ENCODE results near the gene DCP1A.
"Not testable (repeated sequence)": the region's sequence is repeated elsewhere in the genome, so short reads cannot be mapped to it uniquely, and the experiment has no call there.

DCP1A gene

DNA sequence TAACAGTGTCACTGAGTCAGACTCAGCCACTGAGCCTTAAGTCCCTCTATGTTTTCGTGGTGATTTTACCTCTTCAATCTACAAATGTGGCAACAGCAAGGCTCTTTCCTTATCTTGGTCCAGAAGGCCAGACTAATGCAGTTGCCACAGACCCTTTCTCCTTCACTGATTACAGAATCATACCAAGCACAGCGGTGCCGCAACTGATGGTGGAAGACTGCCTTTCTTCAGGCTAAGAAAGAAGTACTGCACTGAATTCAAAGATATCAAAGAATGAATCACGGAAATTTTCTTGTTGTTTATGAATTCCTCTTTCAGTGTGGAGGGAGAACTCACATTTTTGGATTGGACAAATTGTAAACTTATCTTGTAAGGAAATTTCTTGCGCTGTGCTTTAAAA, 18.6 kb downstream of the DCP1A start:
- no peak for DNase-seq (ENCODE audit: low spot score)

- not testable (repeated sequence) for DNase-seq (ENCODE audit: low spot score)
These were observed 19.4 kb downstream of the DCP1A start for GRCh38 chr3:53327986-53328385.

DNA sequence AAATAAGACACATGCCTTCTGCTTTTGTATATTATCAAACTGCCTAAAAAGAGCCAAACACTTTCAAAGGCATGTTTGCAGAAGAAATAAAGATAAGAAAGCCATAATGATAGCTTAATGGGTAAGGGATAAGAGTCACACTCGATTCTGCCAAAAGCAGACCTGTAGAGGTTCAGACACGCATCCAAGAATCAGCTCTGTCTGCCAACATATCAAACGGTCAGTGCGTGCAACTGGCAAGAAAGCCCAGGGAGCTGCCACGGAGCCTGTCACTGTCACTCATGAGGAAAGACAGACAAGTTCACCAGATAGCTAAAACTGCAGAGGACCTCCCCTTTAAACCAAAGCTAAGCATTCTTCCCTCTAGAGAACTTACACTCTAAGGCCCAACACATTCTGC, 23.2 kb downstream of the DCP1A start:
- no peak for DNase-seq (ENCODE audit: low spot score)

- DNase-seq (ENCODE audit: low spot score), result peak; percentile 45
These were observed 26.6 kb downstream of the DCP1A start for GRCh38 chr3:53320697-53321096.

- DNase-seq (ENCODE audit: low spot score), result no peak
These were observed 28.8 kb downstream of the DCP1A start for GRCh38 chr3:53318522-53318921.

DNA sequence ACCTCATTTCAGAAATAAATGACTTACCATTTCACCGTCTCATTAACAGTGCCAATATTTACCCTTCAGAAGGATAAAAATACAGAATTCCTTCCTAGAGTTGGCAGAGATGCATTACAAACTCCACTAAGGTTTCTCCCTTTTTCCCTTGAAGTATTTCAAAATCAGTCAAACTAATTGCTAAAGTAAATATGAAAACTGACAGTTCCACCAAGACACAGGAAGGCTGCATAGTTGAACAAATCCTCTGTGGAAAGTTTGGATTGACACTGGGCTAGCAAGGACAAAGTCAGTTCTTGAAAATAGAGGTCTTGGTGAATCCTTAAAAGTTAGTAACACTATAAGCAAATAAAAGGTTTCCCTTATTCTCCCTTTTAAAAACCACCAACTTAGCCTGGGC, 34.5 kb downstream of the DCP1A start:
- DNase-seq (ENCODE audit: low spot score), result no peak

DNA sequence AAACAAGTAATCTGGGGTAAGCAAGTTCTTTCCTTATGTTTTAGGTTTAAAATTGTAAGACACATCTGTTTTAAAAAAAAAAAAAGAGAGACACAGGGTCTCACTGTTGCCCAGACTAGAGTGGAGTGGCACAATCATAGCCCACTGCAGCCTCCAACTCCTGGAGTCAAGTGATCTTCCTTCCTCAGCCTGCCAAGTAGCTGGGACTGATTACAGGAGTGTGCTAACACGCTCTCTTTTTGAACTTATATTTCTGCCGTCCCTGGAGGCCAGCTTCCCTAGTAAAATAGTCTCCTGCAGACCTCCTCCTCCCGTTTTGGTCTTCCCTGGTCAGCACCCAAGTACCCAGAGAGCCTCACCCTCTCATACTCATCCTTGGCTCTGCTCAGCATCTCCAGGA, 35.5 kb downstream of the DCP1A start:
- no peak for DNase-seq (ENCODE audit: low spot score)

DNA sequence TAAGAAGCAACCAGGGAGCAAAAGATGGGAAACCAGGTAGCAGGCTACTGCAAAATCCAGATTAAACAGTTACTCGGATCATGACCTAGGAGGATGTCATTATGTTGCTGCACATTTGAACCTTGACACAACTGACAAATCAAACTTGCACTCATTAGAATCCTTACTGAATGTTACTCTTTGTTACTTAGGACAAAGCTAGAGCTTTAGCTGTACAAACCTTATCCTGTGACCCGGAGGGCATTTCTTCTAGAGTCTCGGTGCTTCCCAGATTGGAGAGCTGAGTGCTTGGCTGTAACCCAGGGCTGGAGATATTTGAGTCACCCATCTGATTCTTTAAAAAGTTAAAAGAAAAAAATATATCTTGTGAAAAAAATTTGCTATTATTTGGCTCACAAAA, 43.4 kb downstream of the DCP1A start:
- DNase-seq (ENCODE audit: low spot score), result no peak

- no peak for DNase-seq (ENCODE audit: low spot score)
These were observed 43.8 kb downstream of the DCP1A start for GRCh38 chr3:53303549-53303948.

DNA sequence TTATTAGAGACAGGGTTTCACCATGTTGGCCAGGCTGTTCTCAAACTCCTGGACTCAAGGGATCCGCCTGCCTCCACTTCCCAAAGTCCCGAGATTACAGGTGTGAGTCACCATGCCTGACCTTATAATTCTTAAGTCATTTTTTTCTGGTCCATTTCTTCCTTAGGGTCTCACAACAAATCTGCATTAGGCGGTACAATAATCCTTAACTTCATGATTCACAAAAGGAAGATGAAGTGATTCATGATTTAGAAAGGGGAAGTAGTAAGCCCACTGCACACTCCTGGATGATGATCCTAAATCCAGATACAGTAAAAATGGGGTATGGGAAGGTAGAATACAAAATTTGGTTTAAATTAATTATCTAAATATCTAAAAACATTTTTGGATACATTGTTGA, 46.5 kb downstream of the DCP1A start:
- no peak for DNase-seq (ENCODE audit: low spot score)

DNA sequence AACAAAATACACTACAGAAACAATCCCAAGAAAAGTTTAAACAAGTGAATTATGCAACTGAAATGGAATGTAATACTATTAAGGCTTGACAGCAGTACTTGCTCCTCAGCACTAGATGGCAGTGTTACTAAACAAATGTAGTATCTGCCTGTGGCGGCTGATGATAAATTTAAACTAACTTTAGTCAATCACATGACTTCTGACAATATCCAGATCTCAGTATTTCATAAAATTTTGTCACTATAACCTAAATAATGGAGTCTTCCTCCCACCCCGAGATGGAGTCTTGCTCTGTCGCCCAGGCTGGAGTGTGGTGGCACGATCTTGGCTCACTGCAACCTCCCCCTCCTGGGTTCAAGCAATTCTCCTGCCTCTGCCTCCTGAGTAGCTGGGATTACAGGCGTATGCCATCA, 47.7 kb downstream of the DCP1A start:
- DNase-seq (ENCODE audit: low spot score), result peak; percentile 67

- DNase-seq (ENCODE audit: low spot score), result no peak
These were observed 51.9 kb downstream of the DCP1A start for GRCh38 chr3:53295410-53295809.

DNA sequence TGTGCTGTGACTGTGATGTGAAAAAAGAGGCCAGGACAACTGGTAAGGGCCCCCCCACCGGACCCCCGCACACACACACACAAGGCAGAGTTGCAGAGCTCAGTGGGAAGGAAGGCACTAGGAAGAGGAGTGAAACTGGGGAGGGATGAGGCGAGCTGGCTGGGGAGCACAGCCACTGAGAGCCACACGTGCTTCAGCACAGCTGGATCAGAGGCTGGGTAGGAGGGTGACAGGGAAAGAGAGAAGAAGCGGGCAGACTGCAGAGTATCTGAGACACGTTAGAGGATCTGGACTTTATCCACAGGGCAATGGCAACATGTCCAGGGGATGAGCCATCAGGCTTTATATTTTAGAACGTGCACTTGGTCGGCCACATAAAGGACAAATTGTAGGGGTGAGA, 53.5 kb downstream of the DCP1A start:
- DNase-seq (ENCODE audit: low spot score), result no peak

- no peak for DNase-seq (ENCODE audit: low spot score)
These were observed 59.1 kb downstream of the DCP1A start for GRCh38 chr3:53288214-53288613.

- peak; percentile 58 for DNase-seq (ENCODE audit: low spot score)
These were observed 60.2 kb downstream of the DCP1A start for GRCh38 chr3:53287131-53287629.

DNA sequence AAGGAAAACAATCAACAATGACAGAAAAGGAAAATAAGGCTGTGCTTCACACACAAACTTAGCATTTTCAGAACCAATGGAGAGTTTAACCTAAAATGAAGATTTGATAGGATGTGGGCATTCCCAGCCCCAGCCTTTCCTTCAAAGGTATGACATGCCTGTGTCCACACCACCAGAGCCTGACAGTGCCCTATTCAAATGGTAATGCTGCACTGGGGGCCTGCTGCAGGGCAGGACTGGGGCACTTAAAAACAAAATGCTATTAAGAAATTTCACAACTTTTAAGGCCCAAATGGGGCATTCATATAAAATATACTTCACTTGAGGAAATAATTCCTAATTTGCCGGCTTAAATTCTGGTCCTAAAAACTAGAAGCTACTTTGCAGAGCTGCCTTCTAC, 60.6 kb downstream of the DCP1A start:
- peak; percentile 48 for DNase-seq (ENCODE audit: low spot score)

DNA sequence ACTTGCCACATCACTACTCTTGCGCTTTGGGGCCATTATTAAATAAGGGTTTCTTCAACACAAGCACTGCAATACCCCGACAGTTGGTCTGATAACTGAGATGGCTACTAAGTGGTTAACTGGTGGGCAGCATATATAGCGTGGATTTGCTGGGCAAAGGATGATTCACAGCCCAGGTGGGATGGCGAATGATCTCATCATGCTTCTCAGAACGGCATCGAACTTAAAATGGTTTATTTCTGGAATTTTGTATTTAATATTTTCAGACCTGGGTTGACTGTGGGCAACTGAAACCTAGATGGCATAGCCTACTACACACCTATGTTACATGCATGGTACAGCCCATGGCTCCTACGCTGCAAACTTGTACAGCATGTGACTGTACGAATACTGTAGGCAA, 64.8 kb downstream of the DCP1A start:
- no peak for DNase-seq (ENCODE audit: low spot score)

- no peak for DNase-seq (ENCODE audit: low spot score)
These were observed 68.7 kb downstream of the DCP1A start for GRCh38 chr3:53278667-53279066.

- DNase-seq (ENCODE audit: low spot score), result no peak
These were observed 72.3 kb downstream of the DCP1A start for GRCh38 chr3:53274938-53275605.

DNA sequence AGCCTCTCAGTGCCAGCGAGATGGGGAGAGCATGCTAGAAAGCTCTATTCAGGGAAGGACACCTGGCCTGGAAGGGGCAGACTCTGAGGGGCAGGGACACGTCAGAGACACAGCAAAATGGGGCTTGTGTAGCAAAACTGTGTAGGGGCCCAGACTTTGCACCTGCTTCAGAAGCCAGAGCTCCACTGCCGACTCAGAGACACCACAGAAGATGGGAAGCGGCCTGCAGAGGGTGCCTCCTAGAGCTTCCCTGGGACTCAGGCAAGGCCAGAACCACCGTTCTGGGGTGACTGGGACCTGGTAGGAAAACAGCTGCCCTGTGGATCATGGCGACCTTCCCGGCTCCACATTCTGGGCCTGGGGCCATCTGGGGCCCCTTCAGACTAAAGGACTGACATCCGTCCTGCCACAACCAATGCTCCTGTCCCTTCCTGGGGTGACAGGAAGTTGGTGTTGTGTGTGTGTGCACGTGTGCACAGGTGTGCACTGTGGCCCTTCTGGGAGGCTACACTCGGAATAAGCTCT, 74.1 kb downstream of the DCP1A start:
- no peak for DNase-seq (ENCODE audit: low spot score)

DNA sequence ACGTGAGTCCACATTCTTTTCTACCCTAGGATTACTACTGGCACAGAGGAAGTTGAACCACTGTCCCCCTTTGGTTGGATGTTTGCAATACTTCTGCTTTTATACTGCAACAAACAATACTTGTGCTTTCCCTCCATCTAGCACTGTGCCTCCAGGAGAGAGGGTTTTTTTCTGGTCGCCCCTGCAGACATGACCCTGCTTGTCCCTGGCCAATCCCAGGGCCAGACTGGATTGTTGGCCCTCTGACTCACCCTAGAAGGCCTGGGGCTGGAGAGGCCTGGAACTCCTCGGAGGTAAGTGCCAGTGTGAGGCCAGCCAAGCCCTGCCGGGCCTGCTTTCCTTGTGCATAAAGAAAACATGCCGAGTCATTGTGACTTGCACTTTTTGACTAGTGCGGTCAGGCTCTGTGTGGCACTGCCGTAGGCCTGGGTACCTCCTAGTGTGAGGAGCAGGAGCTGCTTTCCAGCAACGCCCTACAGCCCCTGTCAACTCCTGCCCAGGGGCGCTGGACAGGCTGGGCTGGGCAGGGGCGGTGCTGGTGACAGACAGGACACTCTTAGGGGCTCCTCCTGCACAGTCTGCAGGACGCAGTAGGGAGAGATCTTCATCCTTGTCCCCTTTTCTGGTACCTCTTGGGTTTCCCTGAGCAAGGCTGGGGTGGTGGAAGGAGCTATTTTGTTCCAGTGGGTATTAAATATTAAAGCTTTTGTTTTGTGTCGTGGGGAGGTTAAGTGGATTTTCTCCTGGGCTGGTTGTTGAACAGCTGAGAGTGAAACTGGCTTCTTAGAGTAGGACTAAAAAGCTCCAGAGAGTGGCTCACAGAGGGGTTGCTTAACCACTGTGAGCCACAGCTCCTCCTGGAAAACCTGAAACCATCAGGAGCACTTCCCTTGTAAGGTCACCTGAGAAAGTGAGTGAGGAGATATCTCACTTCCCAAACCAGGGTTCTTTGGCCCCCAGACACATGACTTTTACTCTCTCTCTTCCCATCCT, 77.2 kb downstream of the DCP1A start:
- DNase-seq (ENCODE audit: low spot score), result peak; percentile 85

- DNase-seq (ENCODE audit: low spot score), result not testable (repeated sequence)
These were observed 78.2 kb downstream of the DCP1A start for GRCh38 chr3:53269193-53269592.

DNA sequence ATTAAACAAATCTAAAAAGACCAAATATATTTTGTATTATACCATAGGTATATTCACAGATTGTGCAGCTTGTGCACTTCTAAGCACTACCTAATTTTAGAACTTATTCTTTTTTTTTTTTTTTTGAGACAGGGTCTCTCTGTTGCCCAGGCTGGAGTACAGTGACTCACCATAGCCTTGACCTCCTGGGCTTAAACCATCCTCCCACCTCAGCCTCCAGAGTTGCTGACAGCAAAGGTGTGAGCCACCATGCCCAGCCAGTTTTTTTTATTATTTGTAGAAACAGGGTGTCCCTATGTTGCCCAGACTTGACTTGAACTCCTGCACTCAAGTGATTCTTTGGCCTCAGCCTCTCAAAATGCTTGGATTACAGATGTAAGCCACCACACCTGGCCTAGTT, 79.6 kb downstream of the DCP1A start:
- no peak for DNase-seq (ENCODE audit: low spot score)

Measured in iPS-NIHi11 (cell line).